PC-9 (cell line): ENCODE results near the gene GNG3.

ENCODE experiments used
- EZH2 ChIP-seq: fragments of 200-600 bp; sonication (generic); IDR thresholded peaks from 2 replicates; pipeline ENCODE4 v1.8.0; 2017; ENCODE audit warnings: antibody characterized with exemption, low read depth
- TF ChIP-seq, protein P1 (sequence below): fragments of 200-600 bp; sonication (generic); conservative IDR thresholded peaks from 2 replicates; pipeline ENCODE4 v1.6.1; 2017; ENCODE audit warnings: mixed run types, antibody characterized with exemption, mild to moderate bottlenecking, moderate library complexity

DNA sequence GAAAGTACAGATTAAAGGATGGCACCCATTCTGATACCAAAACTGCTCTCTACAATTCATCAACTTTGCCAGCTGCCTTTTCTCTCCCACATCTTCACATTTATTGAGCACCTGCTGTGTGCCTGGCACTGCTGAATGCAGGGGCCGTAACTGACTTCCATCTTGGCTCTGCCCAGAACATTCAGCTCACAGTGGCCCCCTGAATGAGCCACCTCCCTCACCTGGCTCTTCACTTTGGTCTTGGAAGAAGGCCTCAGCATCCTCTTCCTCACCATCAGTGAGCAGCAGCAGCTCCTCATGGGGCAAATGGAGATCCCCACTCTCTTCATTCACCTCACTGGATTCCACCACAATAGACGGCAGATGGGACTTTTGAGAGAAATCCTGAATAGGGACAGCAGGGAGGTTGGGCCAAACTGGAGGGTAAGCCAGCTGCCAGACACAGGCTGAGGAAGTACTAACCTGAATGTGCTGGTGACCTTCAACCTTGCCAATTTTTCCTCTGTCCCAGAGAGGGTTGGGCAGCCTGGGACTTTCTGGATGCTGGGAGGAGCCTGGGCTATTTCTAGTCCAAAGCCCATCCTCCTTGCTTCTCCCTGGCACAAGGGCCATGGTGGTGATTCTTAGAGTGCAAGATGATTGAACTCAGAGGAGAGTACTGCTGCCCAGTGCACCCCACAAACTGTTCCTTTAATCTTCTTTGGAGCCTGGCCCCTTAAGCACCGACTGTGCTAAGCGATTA, 37.9 kb upstream of the GNG3 start:
- TF ChIP-seq, protein P1, sequence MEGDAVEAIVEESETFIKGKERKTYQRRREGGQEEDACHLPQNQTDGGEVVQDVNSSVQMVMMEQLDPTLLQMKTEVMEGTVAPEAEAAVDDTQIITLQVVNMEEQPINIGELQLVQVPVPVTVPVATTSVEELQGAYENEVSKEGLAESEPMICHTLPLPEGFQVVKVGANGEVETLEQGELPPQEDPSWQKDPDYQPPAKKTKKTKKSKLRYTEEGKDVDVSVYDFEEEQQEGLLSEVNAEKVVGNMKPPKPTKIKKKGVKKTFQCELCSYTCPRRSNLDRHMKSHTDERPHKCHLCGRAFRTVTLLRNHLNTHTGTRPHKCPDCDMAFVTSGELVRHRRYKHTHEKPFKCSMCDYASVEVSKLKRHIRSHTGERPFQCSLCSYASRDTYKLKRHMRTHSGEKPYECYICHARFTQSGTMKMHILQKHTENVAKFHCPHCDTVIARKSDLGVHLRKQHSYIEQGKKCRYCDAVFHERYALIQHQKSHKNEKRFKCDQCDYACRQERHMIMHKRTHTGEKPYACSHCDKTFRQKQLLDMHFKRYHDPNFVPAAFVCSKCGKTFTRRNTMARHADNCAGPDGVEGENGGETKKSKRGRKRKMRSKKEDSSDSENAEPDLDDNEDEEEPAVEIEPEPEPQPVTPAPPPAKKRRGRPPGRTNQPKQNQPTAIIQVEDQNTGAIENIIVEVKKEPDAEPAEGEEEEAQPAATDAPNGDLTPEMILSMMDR: no peak
- no peak for TF ChIP-seq EZH2
